SK-N-DZ (cell line): ENCODE results near the gene NELL1.

Experiments
- DNase-seq: peaks from one replicate; pipeline ENCODE4 v3.0.0-alpha.2; 2015; ENCODE audit warnings: low spot score

The NELL1 gene

DNA sequence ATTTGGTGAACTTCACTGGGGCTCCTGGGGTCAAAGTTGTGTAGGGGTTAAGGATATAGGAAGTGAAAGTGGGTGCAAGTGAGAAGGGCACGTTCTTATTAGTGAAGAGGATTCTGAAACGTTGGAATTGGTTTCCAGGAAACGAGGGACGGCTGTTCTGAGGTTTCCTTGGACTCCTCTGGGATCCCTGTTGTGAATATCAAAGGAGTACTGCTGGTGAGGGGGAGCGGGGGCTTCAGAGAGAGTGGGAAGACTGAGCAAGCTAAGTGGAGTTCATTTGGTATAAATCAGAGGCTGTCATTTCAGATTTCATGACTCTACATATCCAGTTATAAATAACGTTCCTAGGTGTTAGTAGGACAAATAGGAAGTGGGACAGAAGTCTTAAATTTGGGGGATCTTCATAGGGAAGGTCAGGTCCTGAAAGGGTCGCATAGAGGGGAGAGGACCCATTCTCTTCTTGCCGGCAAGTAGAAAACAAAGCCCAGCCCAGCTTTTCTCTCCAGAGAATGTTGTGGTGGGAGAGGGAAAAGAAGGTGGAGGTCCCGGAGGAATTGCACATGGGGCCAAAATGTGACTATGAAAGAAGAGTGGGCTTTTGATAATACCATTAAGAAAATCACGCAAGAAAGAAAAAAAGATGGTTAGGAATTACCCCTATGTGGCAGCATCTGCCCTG, 1.1 kb upstream of the NELL1 start:
- DNase-seq: no peak

DNA sequence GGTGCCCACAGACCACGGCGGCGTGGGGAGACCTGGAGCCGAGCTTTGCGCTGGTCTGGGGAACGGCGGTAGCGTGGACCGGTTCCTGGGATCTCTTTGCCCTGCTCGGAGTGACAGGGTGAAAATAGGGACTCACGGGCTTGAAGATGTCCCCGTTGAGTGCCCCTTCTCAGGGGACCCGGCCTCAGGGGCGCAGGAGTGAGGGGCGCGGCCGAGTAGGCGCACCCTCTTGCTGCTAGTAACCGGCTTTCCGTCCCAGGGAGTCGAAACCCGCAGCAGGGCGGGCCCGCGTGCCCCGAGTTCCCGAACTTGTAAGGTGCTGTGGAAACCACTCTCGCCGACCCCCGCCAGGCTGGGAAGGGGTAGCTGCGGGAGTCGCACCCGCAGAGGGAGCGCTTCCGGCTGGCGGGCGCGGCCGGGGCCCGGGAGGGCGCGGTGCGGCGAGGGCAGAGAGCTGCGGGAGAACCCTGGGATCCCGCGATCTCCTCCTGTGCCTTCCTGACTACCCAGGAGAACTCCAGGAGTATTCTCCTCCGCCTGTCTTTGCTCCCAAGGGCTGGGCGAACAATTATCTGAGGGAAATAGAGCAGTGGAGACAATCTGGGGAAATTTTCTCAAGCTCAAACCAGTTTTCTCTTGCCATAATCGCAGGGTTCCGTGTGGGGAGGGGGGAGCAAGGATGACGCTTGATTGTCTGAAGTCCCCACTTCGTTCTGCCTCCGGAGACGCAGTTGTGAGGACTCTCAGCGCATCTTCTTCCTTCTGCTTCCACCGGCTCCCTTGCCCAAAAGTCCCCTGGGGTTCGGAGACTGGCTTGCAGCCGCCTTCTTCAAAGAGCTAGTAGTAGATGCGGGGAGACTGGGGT, 666 bp downstream of the NELL1 start:
- DNase-seq: peak; percentile 32

- peak; percentile 37 for DNase-seq
Observed at GRCh38 chr11:20670932-20671403, 1.6 kb downstream of the NELL1 start.

GRCh38 chr11:20671856-20672546, 2.6 kb downstream of the NELL1 start:
- DNase-seq: peak; percentile 80

DNA sequence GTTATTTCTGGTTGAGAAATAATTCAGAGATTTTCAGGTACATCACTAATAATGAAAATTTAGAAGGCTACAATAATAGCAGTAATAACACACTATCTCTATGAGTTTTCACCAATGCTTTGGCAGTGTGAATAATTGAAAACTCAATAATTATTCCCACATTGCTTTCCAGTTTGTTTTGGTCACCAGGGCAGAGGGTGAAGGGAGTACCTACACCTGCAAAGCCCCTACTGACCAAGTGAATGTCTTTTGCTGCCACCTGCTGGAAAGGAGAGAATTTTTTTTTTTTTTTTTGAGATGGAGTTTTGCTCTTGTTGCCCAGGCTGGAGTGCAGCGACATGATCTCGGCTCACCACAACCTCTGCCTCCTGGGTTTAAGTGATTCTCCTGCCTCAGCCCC, 3.2 kb downstream of the NELL1 start:
- peak; percentile 68 for DNase-seq

GRCh38 chr11:20676658-20677057, 7.3 kb downstream of the NELL1 start:
- DNase-seq: no peak

DNA sequence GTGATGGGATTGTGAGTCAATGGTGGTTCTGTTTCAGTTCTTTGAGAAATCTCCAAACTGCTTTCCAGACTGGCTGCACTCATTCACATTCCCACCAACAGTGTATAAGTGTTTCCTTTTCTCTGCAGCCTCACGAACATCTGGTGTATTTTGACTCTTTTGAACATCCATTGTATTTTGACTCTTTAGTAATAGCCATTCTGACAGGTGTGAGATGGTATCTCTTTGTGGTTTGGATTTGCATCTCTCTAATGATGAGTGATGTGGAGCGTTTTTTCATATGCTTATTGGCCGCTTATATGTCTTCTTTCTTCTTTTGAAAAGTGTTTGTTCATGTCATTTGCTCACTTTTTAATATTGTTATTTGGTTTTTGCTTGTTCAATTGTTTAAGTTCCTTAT, 19.4 kb downstream of the NELL1 start:
- DNase-seq: no peak

DNA sequence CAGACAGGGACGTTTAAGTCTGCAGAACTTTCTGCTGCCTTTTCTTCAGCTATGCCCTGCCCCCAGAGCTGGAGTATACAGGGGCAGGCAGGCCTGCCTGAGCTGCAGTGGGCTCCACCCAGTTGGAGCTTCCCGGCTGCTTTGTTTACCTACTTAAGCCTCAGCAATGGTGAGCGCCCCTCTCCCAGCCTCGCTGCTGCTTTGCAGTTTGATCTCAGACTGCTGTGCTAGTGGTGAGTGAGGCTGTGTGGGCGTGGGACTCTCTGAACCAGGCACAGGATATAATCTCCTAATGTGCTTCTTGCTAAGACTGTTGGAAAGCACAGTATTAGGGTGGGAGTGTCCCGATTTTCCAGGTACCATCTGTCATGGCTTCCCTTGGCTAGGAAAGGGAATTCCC, 38.5 kb downstream of the NELL1 start:
- no peak for DNase-seq

DNA sequence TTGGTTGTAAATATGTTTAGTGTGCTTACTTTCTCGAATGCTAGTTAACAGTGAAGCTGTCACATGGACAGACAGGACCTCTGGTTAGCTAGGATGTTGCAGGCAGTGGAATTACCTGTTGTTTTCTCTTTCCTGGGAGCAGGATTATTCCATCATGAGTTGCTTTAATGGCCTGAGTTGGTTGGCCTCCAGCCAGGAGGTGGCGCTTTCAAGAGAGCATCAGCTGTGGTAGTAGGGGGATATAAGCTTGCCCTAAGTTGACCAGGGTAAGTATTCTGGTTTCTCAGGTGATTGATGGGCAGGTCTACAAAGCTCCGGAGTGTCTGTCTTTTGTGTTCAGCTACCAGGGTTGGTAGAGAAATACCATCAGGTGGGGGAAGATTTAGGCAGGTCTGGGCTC, 43.5 kb downstream of the NELL1 start:
- DNase-seq: no peak

GRCh38 chr11:20715464-20715863, 46.1 kb downstream of the NELL1 start:
- DNase-seq: peak; percentile 64

- no peak for DNase-seq
Observed at GRCh38 chr11:20715931-20716330, 46.5 kb downstream of the NELL1 start.

DNA sequence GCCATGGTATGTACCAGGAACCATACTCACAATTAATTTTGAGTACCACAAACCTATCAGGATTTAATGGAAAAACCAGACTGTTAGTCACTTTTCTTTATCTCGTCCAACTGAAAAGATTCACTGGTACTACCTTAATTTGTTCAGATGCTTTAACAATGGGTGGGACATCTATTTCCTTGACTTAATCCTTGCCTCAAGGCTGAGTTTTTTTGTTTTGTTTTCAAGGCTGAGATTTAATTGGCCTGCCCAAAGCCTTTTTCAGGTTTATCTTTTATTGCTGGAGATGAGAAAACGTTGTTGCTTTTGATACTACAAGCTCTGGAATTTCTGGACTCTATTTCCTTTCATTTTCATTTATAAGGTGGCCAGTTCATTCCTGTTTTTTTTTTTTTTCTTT, 50.4 kb downstream of the NELL1 start:
- DNase-seq: no peak

DNA sequence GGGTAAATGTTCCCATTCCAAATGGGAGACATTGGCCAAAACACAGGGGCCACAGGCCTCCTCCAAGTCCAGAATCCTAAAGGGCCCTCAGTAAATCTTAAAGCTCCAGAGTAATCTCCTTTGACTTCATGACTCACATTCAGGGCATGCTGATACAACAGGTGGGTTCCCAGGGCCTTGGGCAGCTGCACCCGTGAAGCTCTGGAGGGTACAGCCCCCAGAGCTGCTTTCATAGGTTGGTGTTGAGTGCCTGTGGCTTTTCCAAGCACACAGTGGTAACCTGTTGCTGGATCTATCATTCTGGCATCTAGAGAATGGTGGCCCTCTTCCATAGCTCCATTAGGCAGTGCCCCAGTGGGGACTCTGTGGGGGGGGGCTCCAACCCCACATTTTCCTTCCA, 54.0 kb downstream of the NELL1 start:
- no peak for DNase-seq

GRCh38 chr11:20729597-20730105, 60.3 kb downstream of the NELL1 start:
- no peak for DNase-seq

DNA sequence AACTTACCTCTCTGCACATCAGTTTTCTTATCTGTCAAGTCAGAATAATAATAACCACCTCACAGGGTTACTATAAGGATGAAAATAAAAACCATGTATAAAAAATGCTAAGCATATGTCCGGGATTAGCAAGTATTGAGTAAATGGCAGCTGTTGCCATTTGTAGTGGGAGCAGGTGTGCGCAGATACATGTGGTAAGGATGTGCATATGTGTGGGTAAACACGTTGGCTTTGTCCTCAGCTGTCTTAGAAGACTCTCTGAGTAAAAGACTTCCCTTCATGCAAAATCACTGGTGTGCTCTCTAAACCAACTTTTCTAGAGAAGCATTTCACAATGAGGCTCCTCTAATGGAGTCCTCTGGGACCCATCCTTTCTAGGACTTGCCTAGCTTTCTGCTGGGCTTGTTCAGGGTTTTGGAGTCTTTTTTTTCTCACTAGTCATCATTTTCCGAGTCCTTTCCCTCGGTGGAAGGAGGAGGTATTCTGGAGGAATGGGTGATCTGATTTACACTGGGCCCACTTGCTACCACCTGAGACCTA, 62.4 kb downstream of the NELL1 start:
- DNase-seq: no peak

- DNase-seq: peak; percentile 15
Observed at GRCh38 chr11:20739107-20739506, 69.7 kb downstream of the NELL1 start.

GRCh38 chr11:20739577-20739976, 70.2 kb downstream of the NELL1 start:
- DNase-seq: no peak

- DNase-seq: no peak
Observed at GRCh38 chr11:20754933-20755332, 85.5 kb downstream of the NELL1 start.

GRCh38 chr11:20759541-20759940, 90.2 kb downstream of the NELL1 start:
- no peak for DNase-seq

DNA sequence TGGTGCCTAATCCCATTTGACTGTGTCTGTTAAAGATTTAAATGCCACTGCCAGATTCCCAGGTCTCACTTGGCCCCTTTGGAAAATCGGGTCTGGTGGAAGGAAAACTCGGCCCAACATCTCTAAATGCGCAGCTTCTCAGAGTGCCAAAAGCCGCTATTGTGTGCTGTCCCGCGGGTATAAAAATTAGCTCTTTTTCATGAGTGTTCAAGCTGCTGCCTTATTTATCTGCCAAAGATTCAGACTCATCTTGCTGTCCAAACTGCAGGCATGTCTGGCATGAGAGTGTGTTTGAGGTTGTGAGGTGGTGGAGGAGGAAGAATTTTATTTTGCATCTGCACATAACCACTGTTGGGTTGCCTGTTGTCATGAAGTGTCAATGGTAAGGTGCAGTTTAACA, 91.4 kb downstream of the NELL1 start:
- no peak for DNase-seq

- no peak for DNase-seq
Observed at GRCh38 chr11:20762116-20762844, 92.9 kb downstream of the NELL1 start.
